Fibroblast of pulmonary artery (primary cell): Measurements from ENCODE around the gene DNAJB6.

Experiments
- DNase-seq: peaks from one replicate; pipeline ENCODE4 v3.0.0-alpha.2; 2010; ENCODE audit warnings: low read depth
- H3K4me3 ChIP-seq: replicated peaks from 2 replicates; pipeline ENCODE4 v1.5.1; 2011; ENCODE audit warnings: low read depth, mild to moderate bottlenecking, control low read depth, low read length, moderate library complexity
- TF ChIP-seq, protein P1 (sequence below): IDR thresholded peaks from 2 replicates; pipeline ENCODE4 v1.5.1; 2011; ENCODE audit warnings: mild to moderate bottlenecking, control low read depth, low read length, inconsistent platforms; ENCODE audit errors: missing control alignments

The DNAJB6 gene

GRCh38 chr7:157339777-157340677 lies 3.2 kb downstream of the DNAJB6 start:
- H3K4me3 ChIP-seq = no peak overlapping the region

DNA sequence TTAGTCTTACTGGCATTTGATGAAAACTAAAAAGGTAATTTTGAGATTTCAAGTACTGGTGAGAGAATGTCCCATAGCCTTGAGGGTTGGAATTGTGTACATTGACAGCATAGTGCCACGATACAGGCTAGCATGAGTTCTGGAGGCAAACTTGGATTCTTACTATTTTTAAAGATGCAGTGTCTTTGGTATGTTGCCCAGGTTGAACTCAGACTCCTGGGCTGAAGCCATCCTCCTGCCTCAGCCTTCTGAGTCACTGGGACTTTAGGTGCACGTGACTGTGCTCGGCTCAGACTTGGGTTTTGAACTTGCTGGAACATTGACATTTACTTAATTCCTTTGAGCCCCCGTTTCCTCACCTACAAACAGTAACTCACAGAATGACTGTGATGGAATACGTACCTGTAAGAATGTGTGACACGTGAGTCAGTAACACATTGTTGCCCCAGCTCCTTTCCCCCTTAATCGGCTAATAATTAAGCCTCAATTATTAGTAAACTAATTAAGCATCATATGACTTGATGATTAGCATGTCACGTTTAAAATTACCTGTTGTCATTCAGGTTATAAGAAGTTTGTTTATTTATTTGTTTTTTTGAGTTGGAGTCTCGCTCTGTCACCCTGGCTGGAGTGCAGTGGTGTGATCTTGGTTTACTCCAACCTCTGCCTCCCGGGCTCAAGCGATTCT lies 10.6 kb downstream of the DNAJB6 start:
- peak; percentile 83 for DNase-seq
- no peak overlapping the region for H3K4me3 ChIP-seq
- TF ChIP-seq, protein P1, sequence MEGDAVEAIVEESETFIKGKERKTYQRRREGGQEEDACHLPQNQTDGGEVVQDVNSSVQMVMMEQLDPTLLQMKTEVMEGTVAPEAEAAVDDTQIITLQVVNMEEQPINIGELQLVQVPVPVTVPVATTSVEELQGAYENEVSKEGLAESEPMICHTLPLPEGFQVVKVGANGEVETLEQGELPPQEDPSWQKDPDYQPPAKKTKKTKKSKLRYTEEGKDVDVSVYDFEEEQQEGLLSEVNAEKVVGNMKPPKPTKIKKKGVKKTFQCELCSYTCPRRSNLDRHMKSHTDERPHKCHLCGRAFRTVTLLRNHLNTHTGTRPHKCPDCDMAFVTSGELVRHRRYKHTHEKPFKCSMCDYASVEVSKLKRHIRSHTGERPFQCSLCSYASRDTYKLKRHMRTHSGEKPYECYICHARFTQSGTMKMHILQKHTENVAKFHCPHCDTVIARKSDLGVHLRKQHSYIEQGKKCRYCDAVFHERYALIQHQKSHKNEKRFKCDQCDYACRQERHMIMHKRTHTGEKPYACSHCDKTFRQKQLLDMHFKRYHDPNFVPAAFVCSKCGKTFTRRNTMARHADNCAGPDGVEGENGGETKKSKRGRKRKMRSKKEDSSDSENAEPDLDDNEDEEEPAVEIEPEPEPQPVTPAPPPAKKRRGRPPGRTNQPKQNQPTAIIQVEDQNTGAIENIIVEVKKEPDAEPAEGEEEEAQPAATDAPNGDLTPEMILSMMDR = no peak

More at GRCh38 chr7:157339777-157340677, 3.2 kb downstream of the DNAJB6 start:
- TF ChIP-seq, protein P1 = peak; percentile 97
- DNase-seq = peak; percentile 79

GRCh38 chr7:157348548-157348947 lies 11.7 kb downstream of the DNAJB6 start:
- H3K4me3 ChIP-seq = no peak overlapping the region
- no peak for DNase-seq
- TF ChIP-seq, protein P1 = no peak

GRCh38 chr7:157352516-157352915 lies 15.7 kb downstream of the DNAJB6 start:
- no peak for DNase-seq
- H3K4me3 ChIP-seq = no peak overlapping the region
- TF ChIP-seq, protein P1 = no peak

- peak; percentile 6 for DNase-seq
- H3K4me3 ChIP-seq = no peak overlapping the region
- TF ChIP-seq, protein P1 = no peak
Measured at GRCh38 chr7:157355784-157356511, 19.1 kb downstream of the DNAJB6 start.

DNA sequence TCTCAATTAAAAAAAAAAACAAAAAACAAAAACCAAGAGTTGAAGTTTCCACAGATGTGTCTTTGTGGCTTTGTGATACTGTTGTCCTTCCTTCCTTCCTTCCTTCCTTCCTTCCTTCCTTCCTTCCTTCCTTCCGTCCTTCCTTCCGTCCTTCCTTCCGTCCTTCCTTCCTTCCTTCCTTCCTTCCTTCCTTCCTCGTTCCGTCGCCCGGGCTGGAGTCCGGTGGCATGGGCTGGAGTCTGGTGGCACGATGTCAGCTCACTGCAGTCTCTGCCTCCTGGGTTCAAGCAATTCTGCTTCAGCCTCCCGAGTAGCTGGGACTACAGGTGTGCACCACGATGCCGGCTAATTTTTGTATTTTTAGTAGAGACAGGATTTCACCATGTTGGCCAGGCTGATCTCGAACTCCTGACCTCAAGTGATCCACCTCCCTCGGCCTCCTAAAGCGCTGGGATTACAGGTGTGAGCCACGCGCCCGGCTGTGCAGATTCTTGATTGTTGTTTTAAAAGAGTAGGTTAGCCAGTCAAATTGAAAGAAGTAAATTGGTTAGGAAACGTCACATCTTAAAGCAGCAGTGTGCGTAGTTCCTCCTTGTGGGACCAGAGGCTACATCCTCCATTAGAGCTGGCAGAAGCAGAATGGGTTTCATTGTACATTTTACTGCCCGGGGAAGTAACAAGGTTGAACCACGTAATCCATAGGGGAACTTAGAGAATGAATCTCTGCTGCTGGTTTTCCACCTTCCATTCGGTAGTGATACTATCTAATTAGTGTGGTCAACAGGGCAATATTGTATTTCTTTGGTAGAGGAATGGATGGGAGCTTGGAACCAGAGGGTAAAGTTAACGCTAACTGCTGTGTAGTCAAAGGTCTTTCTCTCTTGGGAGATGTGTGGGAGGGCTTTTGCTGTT lies 20.6 kb downstream of the DNAJB6 start:
- TF ChIP-seq, protein P1 = no peak
- DNase-seq = no peak
- H3K4me3 ChIP-seq = no peak overlapping the region
